Tibial nerve (tissue), 3 donors: Measurements from ENCODE around the gene STX7.

Source experiments
- CTCF ChIP-seq, 5 experiments: fragments of 200-600 bp in 3 of 5; fragments of 450-650 bp in 2 of 5; sonication (generic) in 3 of 5; IDR thresholded peaks; one replicate each; pipeline ENCODE4 v1.5.1; 2016 to 2019; ENCODE audit warnings: antibody characterized with exemption in 5 of 5, mild to moderate bottlenecking in 3 of 5, moderate library complexity in 2 of 5
- POLR2A ChIP-seq, 2 donors: fragments of 450-650 bp; IDR thresholded peaks; one replicate each; pipeline ENCODE4 v1.6.1; 2017; ENCODE audit warnings: antibody characterized with exemption in 2 of 2, mild to moderate bottlenecking in 2 of 2, moderate library complexity in 2 of 2

DNA sequence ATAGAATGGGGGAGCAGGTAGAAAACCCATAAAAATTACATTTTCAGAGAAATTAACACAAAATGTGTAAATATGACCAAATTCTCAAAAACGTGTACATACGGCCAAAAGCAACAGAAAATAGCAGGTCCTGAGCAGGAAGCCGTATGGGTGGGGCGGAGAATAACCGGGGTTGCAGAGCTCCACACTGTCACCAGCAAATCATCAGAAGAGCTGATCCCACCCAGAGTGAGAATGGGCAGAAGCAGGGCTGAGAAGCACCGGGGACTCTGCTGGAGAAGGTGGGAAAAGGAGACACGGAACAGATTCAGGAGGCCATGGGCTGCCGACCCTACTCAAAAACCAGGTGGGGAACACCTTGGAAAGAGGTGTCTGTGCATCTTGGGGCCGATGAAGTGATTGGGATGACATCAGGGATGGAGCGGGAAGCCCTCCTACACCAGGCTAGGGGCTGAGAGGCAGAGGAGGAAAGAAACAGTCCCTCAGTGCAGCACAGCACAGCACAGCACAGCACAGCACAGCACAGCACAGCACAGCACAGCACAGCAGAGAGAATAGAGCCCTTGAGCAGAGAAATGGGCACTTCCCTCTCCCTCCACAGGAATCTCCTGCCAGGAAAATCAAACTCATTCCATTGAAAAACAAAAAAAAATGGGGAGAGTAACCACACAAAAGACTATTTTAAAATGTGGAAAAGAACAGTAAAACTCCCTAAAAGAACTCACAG, 22.3 kb downstream of the STX7 start:
- TF ChIP-seq CTCF (IDR thresholded peaks at IDR 0.05) (no peak), POLR2A (IDR thresholded peaks at IDR 0.05) (no peak)
